ENCODE measurements around the gene ALS2. TPM values are rescaled to one million over a fixed set of nuclear protein-coding genes. Genes with fewer than 3 reads are reported as not detected.

Gene ALS2
- total and polyA plus RNA-seq, 12 donors, result 3.1 to 24.3 (median 15.3) TPM

DNA sequence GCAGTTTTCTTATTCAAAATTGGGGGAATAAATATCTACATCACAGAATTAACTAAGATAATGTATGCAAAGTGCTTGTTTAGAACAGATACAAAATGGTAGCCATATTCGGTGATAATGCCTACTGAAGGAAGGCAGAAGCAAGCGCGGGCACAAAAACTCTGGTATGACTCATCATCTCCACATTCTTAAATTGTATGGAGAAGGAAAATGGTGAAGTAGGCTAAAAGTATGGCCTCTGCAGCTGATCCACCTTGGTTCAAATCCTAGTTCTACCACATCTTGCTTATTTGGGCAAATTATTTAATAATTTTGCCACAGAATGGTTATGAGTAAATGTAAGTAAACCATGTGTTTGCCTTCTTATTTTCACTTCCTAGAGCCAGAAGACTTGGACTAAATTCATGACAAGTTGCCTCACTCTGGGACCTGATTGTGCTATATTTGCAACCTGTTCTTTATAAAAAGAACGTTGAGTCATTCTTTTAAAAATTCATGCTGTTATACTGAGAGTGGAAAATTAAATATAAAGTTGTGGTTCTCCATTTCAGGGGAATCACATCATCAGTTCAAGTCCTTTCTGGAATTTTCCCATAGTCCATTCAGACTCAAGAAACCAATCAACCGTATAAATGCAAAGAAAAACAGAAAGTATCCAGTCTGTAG, 16.6 kb upstream of the ALS2 start:
- TF ChIP-seq, protein P1, sequence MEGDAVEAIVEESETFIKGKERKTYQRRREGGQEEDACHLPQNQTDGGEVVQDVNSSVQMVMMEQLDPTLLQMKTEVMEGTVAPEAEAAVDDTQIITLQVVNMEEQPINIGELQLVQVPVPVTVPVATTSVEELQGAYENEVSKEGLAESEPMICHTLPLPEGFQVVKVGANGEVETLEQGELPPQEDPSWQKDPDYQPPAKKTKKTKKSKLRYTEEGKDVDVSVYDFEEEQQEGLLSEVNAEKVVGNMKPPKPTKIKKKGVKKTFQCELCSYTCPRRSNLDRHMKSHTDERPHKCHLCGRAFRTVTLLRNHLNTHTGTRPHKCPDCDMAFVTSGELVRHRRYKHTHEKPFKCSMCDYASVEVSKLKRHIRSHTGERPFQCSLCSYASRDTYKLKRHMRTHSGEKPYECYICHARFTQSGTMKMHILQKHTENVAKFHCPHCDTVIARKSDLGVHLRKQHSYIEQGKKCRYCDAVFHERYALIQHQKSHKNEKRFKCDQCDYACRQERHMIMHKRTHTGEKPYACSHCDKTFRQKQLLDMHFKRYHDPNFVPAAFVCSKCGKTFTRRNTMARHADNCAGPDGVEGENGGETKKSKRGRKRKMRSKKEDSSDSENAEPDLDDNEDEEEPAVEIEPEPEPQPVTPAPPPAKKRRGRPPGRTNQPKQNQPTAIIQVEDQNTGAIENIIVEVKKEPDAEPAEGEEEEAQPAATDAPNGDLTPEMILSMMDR (IDR thresholded peaks at IDR 0.05), result no peak
- no peak for TF ChIP-seq POLR2A (IDR thresholded peaks at IDR 0.05)
- no peaks in the 10 kb centered on the region for H3K4me1 ChIP-seq (replicated peaks in 1 of 2)
- no peak overlapping the region for H3K4me3 ChIP-seq
- 58 to 66% (median 63%) methylated on average over 5 of the region's 5 CpGs for WGBS, 4 donors
- intact Hi-C loops (cut with DNase I), result loop anchor here in 1 of 2 donors (5.0 kb wide), 1 partner anchor 380 kb away; no protein-coding TSS in a partner anchor
- H3K36me3 ChIP-seq (replicated peaks in 1 of 2), result no peaks in the 10 kb centered on the region
- DNase-seq, result no peak
- no peaks in the 10 kb centered on the region for H3K27me3 ChIP-seq
- no peak overlapping the region for H3K27ac ChIP-seq
- H3K9me3 ChIP-seq (replicated peaks in 1 of 3), result no peaks in the 10 kb centered on the region

DNA sequence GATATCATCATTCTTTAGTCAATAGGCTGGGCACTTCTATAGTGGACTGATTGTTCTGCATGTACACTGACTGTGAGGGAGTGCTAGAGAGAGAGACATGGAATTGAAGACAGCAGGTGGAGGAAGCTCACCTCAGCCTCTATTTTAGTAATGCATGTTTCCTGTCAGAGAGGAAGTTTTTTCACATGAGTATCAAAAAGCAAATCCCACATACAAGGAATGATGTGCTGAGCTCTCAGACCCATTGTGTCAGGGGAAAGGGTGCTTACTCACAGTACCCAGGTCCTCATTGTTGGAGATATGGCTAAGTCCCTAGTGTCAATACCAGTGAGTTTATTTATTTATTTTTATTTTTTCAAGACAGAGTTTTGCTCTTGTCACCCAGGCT, 15.7 kb upstream of the ALS2 start:
- H3K27me3 ChIP-seq, result no peaks in the 10 kb centered on the region
- no peak overlapping the region for H3K27ac ChIP-seq
- H3K36me3 ChIP-seq (replicated peaks in 1 of 2), result no peaks in the 10 kb centered on the region
- no peaks in the 10 kb centered on the region for H3K4me1 ChIP-seq (replicated peaks in 1 of 2)
- DNase-seq, result no peak
- H3K4me3 ChIP-seq, result no peak overlapping the region
- intact Hi-C loops (cut with DNase I), result loop anchor here in 1 of 2 donors (5.0 kb wide), 1 partner anchor 381 kb away; no protein-coding TSS in a partner anchor
- TF ChIP-seq POLR2A (IDR thresholded peaks at IDR 0.05), result no peak
- TF ChIP-seq, protein P1 (IDR thresholded peaks at IDR 0.05), result no peak
- no peaks in the 10 kb centered on the region for H3K9me3 ChIP-seq (replicated peaks in 1 of 3)

DNA sequence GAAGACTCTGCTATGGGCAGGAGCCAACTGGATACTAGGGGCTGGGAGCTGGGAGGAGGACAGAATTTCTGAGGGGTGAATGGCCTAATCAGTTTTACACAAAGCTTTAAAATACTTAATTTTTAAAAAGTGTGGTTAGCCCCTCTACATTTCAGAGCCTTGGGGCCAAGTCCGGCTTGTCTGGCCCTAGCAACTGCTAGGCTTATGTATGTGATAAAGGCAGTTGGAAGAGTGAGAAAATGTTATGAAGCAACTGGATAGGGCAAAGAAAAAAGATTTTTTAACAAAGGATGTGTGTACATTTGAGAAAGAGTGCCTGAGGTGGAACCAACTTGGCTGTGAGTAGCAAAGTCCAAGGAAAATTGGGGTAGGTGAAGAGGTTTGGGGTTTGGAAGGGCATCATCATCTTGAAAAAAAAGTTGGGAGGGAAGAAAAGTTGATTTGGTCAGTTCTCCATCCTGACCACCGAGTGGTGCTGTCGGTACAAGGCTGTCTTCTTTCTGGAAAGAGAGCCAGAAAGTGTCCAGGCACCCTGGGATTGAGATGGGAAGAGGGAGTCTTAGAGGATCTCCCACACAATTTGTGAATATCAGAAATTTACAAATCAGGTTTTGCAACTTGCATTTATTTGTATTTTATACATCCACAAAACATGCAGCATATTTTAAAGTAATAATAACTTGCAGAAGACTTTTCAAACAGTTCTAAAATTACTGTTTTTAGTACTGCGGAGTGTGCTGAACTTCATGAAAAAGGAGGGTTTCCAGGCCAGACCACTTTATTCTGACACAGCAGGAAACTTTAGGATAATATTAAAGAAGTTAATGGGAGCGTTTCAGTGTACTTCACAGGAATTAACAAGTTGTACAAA, 15.1 kb upstream of the ALS2 start:
- peak in 5 of 7 donors; percentile 22 to 43 (median 31) for DNase-seq
- Histone ChIP-seq H3K36me3 (replicated peaks in 1 of 2) (no peaks in the 10 kb centered on the region), H3K27me3 (no peaks in the 10 kb centered on the region), H3K9me3 (replicated peaks in 1 of 3) (no peaks in the 10 kb centered on the region), H3K4me3 (no peak overlapping the region), H3K27ac (no peak overlapping the region), H3K4me1 (replicated peaks in 1 of 2) (no peaks in the 10 kb centered on the region)
- TF ChIP-seq, protein P1 (IDR thresholded peaks at IDR 0.05), result peak; percentile 49 to 70 (median 66)
- TF ChIP-seq POLR2A (IDR thresholded peaks at IDR 0.05), result no peak
- intact Hi-C loops (cut with DNase I), result loop anchor here in 1 of 2 donors (5.0 kb wide), 1 partner anchor 381 kb away; no protein-coding TSS in a partner anchor
- WGBS, 4 donors, result 28 to 33% (median 31%) methylated on average over 5 of the region's 5 CpGs

DNA sequence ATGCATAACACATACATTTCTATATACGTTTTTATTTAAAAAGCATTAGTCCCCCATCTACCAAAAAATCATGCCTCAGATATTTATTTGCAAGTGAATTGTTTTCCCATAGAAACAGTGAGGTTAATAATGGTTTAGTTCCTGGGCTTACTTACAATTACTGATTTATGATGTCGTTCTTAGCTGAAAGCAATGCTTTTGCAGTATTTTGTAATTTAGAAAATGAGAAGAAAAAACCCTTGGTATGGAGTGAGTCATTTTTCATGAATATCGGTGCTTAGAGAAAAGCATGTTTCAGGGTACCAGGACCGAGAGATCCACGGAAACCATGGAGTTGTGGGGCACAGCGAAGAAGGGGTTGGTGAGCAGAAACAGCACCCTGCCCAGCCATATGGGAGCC, 13.6 kb upstream of the ALS2 start:
- H3K27ac ChIP-seq, result no peak overlapping the region
- no peaks in the 10 kb centered on the region for H3K9me3 ChIP-seq (replicated peaks in 1 of 3)
- DNase-seq, result no peak
- no peaks in the 10 kb centered on the region for H3K36me3 ChIP-seq (replicated peaks in 1 of 2)
- intact Hi-C loops (cut with DNase I), result no loop called here
- 72 to 76% (median 73%) methylated on average over 6 of the region's 6 CpGs for WGBS, 4 donors
- no peaks in the 10 kb centered on the region for H3K4me1 ChIP-seq (replicated peaks in 1 of 2)
- H3K4me3 ChIP-seq, result no peak overlapping the region
- H3K27me3 ChIP-seq, result no peaks in the 10 kb centered on the region
- TF ChIP-seq, protein P1 (IDR thresholded peaks at IDR 0.05), result no peak
- TF ChIP-seq POLR2A (IDR thresholded peaks at IDR 0.05), result no peak
